OCI-LY1 (cell line): Measurements from ENCODE around the gene FZR1.
"Not testable (repeated sequence)": the region's sequence is repeated elsewhere in the genome, so short reads cannot be mapped to it uniquely, and the experiment has no call there.

Source experiments
- H2AFZ ChIP-seq: fragments of 200-600 bp; sonication (generic), shearing (Covaris generic); 2 replicates; pipeline ENCODE4 v1.6.0; 2014; ENCODE audit warnings: antibody characterized with exemption, mild to moderate bottlenecking, low read length
- H3F3A ChIP-seq: fragments of 200-600 bp; sonication (generic), shearing (Covaris generic); 2 replicates; pipeline ENCODE4 v1.6.0; 2014; ENCODE audit warnings: mild to moderate bottlenecking, antibody characterized with exemption, low read length, moderate library complexity; ENCODE audit not compliant: insufficient read depth
- H3K27ac ChIP-seq: fragments of 200-600 bp; sonication (generic); 2 replicates; pipeline ENCODE4 v1.5.1; 2014; ENCODE audit warnings: low read length, mixed run types, mild to moderate bottlenecking, low read depth; ENCODE audit not compliant: poor library complexity, severe bottlenecking
- H3K27me3 ChIP-seq: fragments of 200-600 bp; sonication (generic); 2 replicates; pipeline ENCODE4 v1.6.0; 2014; ENCODE audit warnings: antibody characterized with exemption, mild to moderate bottlenecking, low read length, moderate library complexity; ENCODE audit not compliant: insufficient read depth
- H3K36me3 ChIP-seq: fragments of 200-600 bp; sonication (generic); 2 replicates; pipeline ENCODE4 v1.6.1; 2014; ENCODE audit warnings: mild to moderate bottlenecking, antibody characterized with exemption, low read length, moderate library complexity, mixed read lengths; ENCODE audit not compliant: insufficient read depth
- H3K4me1 ChIP-seq: fragments of 200-600 bp; sonication (generic); 2 replicates; pipeline ENCODE4 v1.5.1; 2014; ENCODE audit warnings: mild to moderate bottlenecking, low read length, moderate library complexity; ENCODE audit not compliant: insufficient read depth, severe bottlenecking
- H3K4me2 ChIP-seq: fragments of 200-600 bp; sonication (generic), shearing (Covaris generic); 2 replicates; pipeline ENCODE4 v1.6.1; 2014; ENCODE audit warnings: low read length
- H3K4me3 ChIP-seq: fragments of 200-600 bp; sonication (generic); 2 replicates; pipeline ENCODE4 v1.5.1; 2014; ENCODE audit warnings: low read length, low read depth, mild to moderate bottlenecking, mixed read lengths; ENCODE audit not compliant: poor library complexity, severe bottlenecking
- H3K79me2 ChIP-seq: fragments of 200-600 bp; shearing (Covaris generic); 2 replicates; pipeline ENCODE4 v1.6.1; 2016; ENCODE audit warnings: mixed run types, low read length, mixed read lengths; ENCODE audit not compliant: insufficient read depth
- H3K9ac ChIP-seq: fragments of 200-600 bp; sonication (generic), shearing (Covaris generic); 2 replicates; pipeline ENCODE4 v1.6.1; 2014; ENCODE audit warnings: mild to moderate bottlenecking, low read length, mixed read lengths
- H3K9me2 ChIP-seq: fragments of 200-600 bp; sonication (generic), shearing (Covaris generic); 2 replicates; pipeline ENCODE4 v1.6.1; 2014; ENCODE audit warnings: low read depth, mild to moderate bottlenecking, low read length, mixed read lengths
- H3K9me3 ChIP-seq: fragments of 200-600 bp; shearing (Covaris generic); 2 replicates; pipeline ENCODE4 v1.6.1; 2014; ENCODE audit warnings: low read length, mixed read lengths
- H4K20me1 ChIP-seq: fragments of 200-600 bp; sonication (generic), shearing (Covaris generic); 2 replicates; pipeline ENCODE4 v1.6.0; 2016; ENCODE audit warnings: mild to moderate bottlenecking, low read length; ENCODE audit not compliant: insufficient read depth
- CTCF ChIP-seq: fragments of 200-600 bp; sonication (generic), shearing (Covaris generic); IDR thresholded peaks from 2 replicates; pipeline ENCODE4 v1.5.1; 2017; ENCODE audit warnings: mild to moderate bottlenecking, antibody characterized with exemption, low read length, moderate library complexity, mixed read lengths
- EZH2 ChIP-seq: fragments of 200-600 bp; sonication (generic), shearing (Covaris generic); IDR thresholded peaks from 2 replicates; pipeline ENCODE4 v1.8.0; 2017; ENCODE audit warnings: borderline replicate concordance, mixed run types, mild to moderate bottlenecking, antibody characterized with exemption, low read length, moderate library complexity, mixed read lengths

FZR1 gene

GRCh38 chr19:3528080-3528479 lies 22.0 kb downstream of the FZR1 start:
- H3K36me3 ChIP-seq = peaks cover 53% of the 10 kb centered on the region
- H3K9ac ChIP-seq = no peak overlapping the region
- no peak overlapping the region for H3K4me3 ChIP-seq
- no peaks in the 10 kb centered on the region for H3K9me2 ChIP-seq
- H3K27me3 ChIP-seq = no peaks in the 10 kb centered on the region
- H3K27ac ChIP-seq = no peak overlapping the region
- no peaks in the 10 kb centered on the region for H3K9me3 ChIP-seq
- H3K4me1 ChIP-seq = no peaks in the 10 kb centered on the region
- H4K20me1 ChIP-seq = no peaks in the 10 kb centered on the region
- H3K79me2 ChIP-seq = no peaks in the 10 kb centered on the region
- TF ChIP-seq CTCF (no peak), EZH2 (no peak)
- H3F3A ChIP-seq = no peaks in the 10 kb centered on the region
- H3K4me2 ChIP-seq = no peak overlapping the region
- no peak overlapping the region for H2AFZ ChIP-seq

- H3K9ac ChIP-seq = no peak overlapping the region
- no peaks in the 10 kb centered on the region for H3K9me3 ChIP-seq
- H3K36me3 ChIP-seq = peaks cover 59% of the 10 kb centered on the region
- H3K4me3 ChIP-seq = no peak overlapping the region
- no peaks in the 10 kb centered on the region for H4K20me1 ChIP-seq
- no peak overlapping the region for H3K4me2 ChIP-seq
- H3K27ac ChIP-seq = no peak overlapping the region
- TF ChIP-seq CTCF (no peak), EZH2 (no peak)
- H3K9me2 ChIP-seq = no peaks in the 10 kb centered on the region
- no peaks in the 10 kb centered on the region for H3K4me1 ChIP-seq
- no peaks in the 10 kb centered on the region for H3F3A ChIP-seq
- H3K27me3 ChIP-seq = no peaks in the 10 kb centered on the region
- H3K79me2 ChIP-seq = no peaks in the 10 kb centered on the region
- no peak overlapping the region for H2AFZ ChIP-seq
Measured at GRCh38 chr19:3528539-3529211, 22.6 kb downstream of the FZR1 start.

- not testable (repeated sequence) for H3K79me2 ChIP-seq, H4K20me1 ChIP-seq, H2AFZ ChIP-seq, H3K27me3 ChIP-seq, H3K9me3 ChIP-seq, H3K27ac ChIP-seq, H3K4me3 ChIP-seq, H3F3A ChIP-seq, H3K4me1 ChIP-seq, H3K9me2 ChIP-seq, H3K9ac ChIP-seq, H3K4me2 ChIP-seq
- H3K36me3 ChIP-seq = peaks cover 58% of the 10 kb centered on the region
Measured at GRCh38 chr19:3529299-3529698, 23.2 kb downstream of the FZR1 start.

DNA sequence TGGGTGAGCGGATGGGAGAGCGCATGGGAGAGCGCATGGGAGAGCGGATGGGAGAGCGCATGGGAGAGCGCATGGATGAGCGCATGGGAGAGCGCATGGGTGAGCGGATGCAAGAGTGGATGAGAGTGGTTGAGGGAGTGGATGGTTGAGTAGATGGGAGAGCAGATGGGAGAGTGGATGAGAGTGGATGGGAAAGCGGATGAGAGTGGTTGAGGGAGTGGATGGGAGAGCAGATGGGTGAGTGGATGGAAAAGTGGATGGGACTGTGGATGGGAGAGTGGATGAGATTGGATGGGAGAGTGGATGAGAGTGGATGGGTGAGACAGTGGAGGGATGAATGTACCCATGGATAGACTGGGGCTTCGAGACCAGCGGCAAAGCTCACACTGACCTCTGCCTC lies 24.3 kb downstream of the FZR1 start:
- H3K4me3 ChIP-seq = no peak overlapping the region
- no peaks in the 10 kb centered on the region for H3K79me2 ChIP-seq
- H2AFZ ChIP-seq = no peak overlapping the region
- H3K27ac ChIP-seq = no peak overlapping the region
- H4K20me1 ChIP-seq = no peaks in the 10 kb centered on the region
- H3K4me1 ChIP-seq = no peaks in the 10 kb centered on the region
- H3K4me2 ChIP-seq = no peak overlapping the region
- H3K9me3 ChIP-seq = no peaks in the 10 kb centered on the region
- no peaks in the 10 kb centered on the region for H3K27me3 ChIP-seq
- H3F3A ChIP-seq = no peaks in the 10 kb centered on the region
- no peaks in the 10 kb centered on the region for H3K9me2 ChIP-seq
- H3K9ac ChIP-seq = no peak overlapping the region
- TF ChIP-seq CTCF (no peak), EZH2 (no peak)
- H3K36me3 ChIP-seq = peaks cover 63% of the 10 kb centered on the region
